Stimulated activated CD4-positive, alpha-beta T cell treated with anti-CD3 and anti-CD28 coated beads, Interleukin-1b, Interleukin-23, amount 100 ng/mL, for 48 hours (primary cell): Measurements from ENCODE around the gene TMEM240.
"Not testable (repeated sequence)": the region's sequence is repeated elsewhere in the genome, so short reads cannot be mapped to it uniquely, and the experiment has no call there.

Experiments used
- DNase-seq: peaks from one replicate; pipeline ENCODE4 v3.0.0-alpha.2; 2020

TMEM240 gene

DNA sequence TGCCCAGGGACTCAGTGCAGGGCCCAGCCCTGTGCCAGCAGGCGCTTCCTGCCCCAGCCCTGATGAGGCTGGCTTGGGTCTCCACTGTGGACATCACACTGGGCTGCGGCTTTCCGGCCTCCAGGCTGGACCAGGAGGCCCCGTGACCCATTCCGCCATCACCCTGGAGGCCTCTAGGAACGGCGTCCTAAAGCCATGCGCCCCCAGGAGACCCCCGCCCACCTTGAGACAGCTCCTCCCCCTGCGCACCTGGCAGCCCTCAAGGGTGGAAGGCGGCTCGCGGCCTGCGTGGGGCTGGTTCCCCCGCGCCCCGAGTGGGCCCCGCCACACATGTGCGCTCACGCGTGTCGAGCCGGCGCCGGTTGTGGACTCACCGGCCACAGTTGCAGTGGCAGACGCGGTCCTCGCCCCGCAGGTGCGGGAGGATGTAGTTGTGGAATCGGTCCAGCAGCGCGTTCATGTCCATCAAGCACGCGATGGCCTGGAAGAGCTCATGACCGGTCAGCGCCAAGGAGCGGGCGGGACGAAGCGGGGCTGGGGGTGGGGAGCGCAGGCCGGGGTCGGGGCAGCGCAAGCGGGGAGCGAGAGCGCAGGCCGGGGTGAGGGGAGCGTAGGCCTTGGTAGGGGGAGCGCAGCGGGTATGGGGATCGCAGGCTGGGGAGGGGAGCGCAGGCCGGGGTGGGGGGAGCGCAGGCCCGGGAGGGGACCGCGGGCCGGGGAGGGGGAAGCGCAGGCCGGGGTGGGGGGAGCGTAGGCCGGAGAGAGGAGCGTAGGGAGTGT lies 924 bp downstream of the TMEM240 start:
- DNase-seq = no peak

DNA sequence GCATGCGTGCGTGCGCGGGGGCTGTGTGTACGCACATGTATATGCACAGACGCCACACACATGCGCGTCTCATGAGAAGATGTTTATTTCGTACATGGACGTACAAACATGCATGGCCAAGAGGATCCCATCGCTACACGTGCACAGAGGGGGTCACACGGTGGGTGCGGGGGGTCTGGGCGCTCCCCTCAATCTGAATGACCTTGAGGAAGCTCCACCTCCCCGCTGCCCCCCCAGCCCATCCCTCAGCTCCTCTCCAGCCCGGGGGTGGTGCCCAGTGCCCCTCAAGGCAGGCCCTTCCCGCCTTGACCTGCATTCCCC lies 1.5 kb downstream of the TMEM240 start:
- DNase-seq = no peak

DNA sequence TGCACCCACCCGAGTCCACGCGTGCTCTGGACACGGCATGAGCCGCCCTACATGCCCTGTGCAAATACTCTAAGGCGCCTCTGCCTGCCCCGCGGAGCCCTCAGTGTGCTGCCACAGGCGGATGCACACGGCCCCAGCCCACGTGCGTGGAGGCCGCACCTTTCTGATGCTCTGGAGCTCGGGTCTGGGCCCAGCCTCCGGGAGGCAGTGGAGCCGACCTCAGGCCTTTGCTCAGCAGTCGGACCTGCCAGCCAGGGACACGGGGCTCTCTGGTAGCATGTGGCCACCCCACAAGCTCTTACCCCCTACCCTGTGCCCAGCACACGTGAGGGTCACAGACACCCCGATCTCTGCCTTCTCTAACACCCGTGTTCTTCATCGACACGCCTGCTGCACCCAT lies 2.1 kb downstream of the TMEM240 start:
- DNase-seq = no peak

DNA sequence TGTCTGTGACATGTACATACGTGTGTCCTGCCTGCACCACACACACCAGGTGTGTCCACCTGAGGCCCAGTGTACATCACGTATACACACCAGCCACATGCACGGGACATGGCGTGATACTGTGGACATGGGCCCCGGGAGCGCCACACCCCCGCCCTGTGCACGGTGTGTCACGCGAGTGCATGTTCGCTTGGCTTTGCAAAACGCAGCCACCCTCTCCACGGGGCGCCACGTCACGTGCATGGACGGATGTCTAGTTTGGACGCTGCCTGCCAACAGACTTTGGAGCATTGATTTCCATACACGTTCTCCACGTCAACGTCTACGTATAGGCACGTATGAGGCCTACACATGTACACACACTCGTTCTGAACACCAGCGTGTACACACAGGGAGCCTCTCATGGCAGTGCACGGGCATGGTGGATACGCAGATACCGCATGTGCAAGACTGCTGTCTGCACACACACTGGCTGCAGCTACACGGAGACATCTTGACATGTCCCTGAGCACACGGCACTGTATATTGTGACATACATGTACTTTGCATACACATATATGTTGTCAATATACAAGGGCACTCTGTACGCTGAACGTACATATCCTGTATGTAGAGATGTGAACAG lies 2.7 kb downstream of the TMEM240 start:
- no peak for DNase-seq

DNA sequence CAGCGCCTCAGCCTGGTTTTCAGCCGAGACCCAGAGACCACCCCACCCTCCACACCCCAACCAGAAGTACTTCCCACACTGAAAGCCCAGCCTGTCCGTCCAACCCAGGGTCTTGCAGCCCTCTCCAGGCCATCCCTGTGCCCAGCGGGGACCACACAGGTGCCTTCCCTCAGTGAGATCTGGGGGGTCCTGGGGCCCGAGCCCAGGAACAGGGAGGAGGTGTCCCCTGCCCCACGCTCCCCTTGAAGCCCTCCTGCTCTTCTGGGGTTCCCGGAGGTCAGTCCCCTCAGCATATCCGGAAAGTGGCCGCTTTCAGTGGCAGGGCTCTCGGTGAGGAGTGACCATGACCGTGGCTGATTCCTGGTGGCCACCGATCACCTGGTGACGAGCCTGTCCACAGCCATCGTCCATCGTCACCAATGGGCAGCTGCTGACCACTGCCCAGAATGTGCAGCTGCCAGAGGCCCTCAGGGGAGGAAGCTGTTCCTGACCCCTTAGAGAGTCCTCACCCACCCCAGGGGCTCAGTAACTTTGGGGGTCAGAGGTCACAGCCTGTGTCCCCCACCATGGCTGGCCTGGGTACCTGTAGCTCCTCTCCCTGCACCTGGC lies 3.4 kb downstream of the TMEM240 start:
- no peak for DNase-seq

DNA sequence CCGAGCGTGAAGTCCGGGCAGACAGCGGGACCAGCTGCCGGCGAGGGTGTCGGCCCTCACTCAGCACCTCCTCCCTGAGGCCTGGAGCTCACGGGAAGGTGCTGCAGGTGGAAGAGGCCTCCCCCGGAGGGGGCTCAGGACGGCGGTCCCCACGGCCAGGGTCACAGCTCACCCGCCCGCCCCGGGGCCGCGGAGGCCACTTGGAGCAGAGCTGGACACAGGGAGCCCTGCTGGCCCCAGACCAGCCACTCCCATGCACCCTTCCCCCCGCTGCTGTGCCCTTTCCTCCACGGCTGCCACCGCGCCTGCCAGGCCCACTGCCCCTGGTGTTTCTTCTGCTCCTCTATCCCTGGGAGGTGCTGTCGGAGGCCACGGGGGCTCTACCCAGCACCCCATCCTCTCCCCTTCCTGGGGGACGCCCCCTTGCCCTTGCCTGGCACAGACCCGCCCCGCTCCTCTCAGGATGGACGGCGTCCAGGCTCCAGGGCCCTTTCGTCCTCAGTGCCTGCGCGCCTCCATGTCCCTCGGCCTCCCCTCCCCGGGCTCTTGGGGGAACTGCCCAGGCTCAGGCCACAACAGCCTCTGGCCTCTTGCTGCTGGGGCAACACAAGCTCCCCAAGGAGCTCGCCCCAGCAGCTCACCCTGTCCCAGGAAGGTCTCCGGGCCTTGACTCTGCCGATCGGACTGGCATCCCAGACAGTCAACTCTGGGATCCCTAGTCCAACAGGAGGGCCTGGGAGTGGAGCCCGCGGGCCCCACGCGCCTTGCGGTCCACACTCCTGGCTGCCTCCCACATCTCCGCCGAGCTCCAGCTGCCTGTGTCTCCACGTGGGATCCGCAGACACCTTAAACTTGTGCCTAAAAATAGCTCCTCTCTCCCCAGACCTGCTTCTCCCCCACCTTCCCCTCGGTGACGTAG lies 4.1 kb downstream of the TMEM240 start:
- no peak for DNase-seq

DNA sequence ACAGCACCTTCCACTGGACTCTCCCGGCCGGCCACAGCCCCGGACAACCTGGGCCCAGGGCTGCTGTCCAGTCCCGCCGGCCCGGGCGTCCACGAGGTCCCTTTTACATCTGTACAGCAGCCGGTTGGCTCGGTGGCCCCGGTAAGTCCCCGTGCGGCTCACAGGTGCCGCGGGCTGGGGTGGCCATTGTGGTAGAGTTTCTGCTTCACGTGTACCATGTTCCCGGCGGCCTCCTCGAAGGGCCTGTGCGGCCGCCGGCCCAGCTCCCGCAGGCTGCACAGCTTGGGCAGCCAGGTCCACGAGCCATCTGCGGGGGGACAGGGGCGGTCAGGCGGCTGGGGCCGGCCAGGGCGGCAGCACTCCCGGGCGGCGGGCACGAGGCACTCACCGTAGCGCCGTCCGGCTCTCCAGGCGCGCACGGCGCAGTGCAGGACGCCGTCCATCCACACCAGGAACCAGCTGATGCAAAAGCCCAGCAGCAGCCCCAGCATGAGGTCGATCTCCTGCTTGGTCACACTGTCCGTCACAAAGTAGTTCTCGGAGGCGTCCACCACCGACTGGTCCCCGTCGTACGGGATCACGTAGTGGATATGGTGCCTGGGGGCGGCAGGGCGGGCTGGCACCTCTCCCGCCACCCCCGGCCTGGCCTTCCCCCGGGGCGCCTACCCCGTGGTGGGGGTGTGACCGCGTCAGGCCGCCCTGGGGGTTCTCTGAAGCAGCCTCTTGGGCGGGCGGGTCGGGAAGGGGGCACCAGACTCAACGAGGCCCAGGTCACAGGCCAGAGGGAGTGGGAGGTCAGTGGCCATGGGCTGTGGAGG lies 5.0 kb downstream of the TMEM240 start:
- DNase-seq = no peak

DNA sequence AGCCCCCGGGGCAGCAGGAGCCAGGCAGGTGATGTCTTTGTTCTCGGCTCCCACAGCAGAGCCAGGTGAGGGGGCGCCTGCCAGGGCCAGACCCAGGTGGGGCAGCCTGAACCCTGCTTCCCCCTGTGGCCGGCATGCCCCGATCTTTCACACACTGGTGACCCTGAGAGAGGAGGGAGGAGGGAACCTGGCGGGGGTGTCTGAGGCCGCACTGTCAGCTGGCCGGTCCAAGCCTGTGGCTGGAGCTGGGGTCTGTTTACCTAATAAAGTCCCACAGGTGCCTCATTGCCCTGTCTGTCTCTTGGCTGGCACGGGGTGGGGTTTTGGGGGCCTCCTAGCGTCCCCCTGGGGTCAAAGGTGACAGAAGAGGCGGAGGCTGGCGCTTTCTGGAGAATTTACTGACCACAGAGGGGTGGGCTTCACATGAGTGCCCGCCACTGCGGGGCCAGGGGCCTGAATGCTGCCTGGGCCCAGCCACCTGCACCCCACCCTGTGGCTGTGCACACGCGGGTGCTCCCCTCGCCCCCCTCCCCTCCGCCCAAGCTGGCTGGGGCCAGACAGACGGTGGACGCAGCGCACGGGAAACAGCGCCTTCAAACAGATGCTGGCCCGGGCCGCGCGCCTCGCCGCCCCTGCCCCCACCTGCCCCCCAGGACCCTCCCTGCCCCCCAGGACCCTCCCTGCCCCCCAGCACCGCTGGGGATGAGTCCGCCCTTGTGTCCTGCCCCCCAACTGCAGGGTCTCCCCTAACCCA lies 5.8 kb downstream of the TMEM240 start:
- DNase-seq = no peak

DNA sequence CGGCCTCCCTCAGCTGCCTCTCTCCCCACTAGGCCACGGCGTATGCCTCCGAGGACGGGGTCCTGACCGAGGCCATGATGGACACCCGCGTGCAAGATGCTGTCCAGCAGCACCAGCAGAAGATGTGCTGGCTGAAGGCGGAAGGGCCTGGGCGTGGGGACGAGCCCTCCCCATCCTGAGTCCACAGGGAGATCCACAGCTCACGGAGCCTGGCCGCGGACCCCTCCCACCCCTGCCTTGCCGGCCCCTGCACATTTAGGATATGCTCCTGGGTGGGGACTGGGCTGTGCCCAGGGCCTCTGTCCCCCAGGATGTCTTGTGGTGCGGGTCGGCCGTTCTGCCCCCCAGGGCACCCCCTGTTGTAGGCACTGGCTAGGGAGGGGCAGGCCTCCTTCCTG lies 6.5 kb downstream of the TMEM240 start:
- not testable (repeated sequence) for DNase-seq

DNA sequence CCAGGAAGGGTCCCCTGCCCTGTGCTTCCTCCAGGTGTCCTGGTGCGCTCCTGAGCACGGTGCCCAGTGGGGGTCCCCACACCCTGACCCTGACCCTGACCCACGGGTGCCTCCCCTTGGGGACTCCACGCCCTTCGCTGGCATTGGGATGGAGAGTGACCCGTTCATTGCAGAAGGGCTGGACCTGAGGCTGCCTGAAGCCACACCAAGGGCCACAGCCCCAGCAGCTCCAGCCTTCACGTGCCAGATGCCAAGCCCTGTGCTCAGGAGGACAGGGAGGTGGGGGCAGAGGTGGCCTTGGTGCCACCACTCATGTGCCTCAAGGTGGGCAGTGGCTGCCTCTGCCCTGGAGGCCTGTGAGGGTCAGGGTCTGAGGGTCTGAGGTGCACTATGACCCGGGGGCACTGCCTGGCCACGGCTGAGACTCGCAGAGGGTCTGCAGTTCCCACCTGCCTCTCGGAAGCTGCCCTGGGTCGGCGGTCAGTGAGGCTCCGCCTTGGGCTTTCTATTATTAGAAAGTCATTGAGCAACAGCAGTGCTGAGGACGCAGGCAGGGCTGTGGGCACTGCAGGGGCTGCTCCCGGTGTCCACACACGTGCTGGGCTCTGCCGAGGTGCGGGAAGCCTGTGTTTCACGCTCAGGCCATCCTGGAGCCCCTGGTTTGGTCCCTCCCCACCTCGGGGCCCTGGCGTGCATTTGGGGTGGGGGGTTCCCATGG lies 7.1 kb downstream of the TMEM240 start:
- not testable (repeated sequence) for DNase-seq

DNA sequence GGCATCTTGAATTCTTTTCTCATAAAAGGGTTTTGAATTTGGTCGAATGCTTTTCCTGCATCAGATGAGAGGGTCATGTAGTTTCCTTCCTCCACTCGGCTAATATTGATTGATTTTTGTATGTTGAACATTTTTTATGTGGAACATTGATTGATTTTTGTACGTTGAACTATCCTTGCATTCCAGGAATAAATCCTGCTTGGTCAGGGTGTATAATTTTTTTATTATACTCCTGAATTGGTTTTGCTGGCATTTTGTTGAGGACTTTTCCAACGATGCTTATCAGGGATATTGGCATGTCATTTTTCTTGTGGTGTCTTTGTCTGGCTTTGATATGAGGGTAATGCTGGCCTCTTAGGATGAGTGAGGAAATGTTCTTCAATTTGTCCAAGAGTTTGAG lies 8.5 kb downstream of the TMEM240 start:
- DNase-seq = no peak

DNA sequence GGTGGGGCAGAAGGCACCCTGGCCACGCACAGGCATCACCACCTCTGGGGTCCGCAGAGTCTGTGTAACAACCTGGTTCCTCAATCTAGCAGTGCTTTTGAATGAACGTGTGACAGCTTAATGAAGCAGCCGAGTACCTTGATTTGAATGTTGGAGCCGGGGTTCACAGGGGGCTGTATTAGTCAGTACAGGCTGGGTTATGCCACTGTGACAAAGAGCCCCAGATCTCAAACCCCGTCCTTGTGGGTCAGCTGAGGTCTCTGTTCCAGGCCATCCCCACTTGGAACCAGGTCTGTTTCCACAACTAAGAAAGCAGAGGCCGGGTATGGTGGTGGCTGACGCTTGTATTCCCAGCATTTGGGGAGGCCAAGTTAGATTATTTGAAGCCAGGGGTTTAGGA lies 10.5 kb downstream of the TMEM240 start:
- no peak for DNase-seq

DNA sequence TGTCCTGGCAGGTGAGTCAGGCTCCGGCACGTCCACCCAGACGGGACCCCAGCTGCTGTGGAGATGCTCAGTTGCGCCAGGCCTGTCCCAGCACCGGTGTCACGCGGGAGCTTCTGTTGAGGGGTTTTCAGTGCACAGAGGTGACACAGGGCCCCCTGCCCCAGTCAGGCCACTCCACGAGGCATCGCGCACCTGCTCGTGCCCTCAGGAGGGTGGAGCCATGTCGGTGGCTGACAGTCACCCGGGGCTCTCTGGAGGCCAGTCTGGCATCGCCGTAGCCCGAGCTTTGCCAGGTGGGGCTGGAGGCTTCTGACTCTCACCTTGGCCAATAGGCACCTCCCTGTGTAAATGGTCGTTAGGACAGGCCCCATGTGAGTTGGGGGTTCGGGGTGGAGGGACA lies 11.1 kb downstream of the TMEM240 start:
- no peak for DNase-seq

DNA sequence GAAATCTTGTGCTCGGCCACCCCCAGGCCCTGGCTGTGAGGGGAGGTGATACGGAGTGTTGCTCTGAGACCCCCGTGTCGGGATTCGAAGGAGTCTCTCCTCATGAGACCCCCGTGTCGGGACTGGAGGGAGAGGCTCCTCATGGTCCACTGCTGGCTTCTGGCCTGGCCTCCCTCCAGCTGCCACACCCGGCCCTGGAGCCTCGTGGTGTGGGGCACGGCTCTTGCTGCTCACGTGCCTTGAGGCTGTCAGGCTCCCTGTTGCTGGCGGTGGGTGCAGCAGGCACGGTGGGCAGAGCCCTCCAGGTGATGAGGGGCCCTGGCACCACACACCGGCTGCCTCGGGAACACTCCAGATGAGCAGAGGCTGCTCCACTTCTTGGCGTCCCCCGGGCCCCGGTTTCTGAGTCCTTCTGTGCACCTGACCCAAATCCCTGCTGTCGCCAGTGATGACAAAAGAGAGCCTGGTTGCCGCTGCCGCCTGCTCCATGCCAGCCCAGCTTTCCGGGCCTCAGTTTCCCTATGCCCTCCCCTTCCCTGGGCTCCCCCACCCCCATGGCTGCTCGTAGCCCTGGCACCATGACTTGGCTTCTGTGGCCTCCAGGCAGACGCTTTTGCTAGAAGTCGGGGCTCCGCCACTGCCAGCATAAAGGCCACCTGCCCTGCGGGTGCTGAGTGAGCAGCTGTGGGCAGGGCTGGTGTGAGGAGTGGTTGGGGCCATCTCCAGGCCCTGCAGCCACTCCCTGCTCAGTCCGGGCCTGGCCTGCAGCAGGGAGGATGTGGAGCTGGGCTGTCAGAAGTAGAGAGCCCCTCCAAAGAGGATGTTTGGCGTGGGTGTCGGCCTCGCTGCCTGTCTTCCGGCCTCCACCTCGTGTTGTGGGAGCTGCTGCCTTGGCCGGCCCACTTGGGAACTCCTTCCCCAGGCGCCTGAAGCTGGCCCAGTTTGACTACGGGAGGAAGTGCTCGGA lies 11.8 kb downstream of the TMEM240 start:
- DNase-seq = no peak

DNA sequence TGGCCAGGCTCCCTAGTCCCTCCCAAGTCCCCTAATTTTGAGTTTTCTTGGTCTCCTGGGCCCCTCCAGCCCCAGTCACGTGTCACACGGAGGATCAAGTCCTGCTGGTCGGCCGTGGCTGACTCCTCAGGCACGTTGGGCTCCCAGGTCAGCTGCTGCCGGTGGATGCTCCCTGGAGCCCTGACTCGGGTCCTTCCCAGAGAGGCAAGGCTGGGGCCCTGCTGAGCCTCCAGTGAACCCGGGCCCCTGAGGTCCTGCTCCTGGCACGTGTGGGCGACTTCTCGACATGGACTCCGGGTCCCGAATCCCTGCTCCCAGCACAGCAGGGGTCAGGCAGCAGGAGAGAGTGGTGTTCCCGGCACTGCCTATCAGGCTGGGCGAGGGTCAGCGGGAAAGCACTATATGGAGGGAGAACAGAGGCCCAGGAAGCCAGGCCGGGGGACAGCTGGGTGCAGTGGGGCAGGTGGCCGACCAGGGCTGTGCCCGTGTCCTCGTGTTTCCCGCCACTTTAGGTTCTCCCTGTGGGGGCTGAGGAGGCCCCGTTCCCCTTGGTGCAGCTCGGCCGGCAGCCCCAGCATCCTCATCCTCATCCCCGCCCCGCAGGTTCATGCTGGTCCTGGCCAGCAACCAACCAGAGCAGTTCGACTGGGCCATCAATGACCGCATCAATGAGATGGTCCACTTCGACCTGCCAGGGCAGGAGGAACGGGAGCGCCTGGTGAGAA lies 13.2 kb downstream of the TMEM240 start:
- DNase-seq = no peak

DNA sequence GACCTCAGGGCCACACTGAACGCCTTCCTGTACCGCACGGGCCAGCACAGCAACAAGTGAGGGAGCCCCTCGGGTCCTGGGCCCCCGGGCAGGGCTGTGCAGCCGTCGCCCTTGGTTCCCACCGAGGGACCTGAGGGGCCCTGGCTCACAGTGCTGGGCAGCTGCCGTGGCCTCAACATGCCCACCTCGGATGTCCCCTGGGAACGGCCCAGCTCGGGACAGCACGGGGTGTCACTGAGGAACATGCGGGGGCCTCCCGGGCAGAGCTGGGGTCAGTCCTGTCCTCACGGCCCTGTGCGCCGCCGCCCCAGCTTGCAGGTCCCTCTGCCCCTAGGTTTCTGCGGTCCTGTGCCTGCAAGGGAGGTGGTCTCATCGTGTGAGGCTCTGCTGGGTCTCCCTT lies 13.9 kb downstream of the TMEM240 start:
- DNase-seq = not testable (repeated sequence)

DNA sequence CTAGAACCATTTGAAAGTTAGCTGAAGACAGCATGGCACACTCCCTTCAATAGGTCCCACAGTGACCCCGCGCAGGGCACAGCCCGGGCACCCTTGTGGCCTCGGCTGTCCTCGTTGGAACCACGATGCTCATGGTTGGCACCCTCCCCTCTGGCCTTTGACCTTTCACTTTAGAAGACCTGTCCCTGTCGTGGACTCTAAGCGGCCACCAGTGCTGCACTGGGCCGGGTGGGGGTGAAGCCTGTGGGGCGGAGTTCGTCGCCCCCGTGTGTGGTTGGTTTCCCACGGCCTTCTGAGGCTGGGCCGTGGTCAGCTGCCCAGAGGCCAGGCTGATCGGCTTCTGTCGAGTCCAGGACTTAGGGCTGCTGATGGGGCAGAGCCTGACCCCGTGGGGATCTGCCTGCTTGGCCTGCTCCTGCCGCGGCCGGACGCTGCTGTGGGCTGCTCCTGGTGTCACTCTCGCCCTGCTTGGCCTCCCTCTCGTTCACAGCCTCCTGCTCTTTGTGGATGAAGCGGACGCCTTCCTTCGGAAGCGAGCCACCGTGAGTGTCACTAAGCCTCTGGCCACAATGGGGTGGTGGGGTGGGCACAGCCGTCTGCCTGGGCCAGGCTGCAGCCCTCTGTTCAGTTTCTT lies 15.6 kb downstream of the TMEM240 start:
- not testable (repeated sequence) for DNase-seq

DNA sequence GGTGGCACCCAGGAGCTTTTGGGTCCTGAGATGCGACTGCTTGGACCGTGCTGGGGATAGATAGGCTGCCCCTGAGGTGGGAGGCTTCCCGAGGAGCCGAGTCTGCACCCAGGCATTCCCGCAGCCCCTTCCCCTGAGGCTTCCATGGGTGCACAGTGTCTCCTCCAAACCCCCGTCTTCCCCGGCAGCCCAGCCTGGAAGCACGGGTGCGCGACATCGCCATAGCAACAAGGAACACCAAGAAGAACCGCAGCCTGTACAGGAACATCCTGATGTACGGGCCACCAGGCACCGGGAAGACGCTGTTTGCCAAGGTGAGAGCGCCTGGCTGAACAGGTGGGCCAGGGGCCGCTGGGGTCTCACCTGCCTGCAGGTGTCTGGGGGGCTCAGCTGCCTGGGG lies 16.8 kb downstream of the TMEM240 start:
- DNase-seq = not testable (repeated sequence)

DNA sequence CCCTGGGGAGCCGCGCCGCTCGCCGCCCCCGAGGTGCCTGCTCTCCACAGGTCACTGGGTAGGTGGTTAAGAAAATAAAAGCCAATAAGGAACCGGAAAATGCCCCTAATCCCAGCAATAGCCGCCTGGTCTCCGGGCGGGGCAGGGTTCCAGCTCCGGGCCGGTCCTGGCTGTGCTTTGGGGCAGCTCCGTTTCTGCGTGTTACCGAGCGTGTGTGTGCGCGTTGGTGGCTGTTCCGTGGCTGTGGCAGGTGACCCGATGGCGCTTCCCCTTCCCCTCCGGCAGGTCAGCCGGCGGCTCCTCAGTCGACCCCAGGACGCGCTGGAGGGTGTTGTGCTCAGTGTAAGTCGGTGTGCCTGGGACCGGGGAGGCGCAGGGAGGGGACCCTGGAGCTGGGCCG lies 17.2 kb downstream of the TMEM240 start:
- DNase-seq = not testable (repeated sequence)
